Osteoblast (primary cell): Measurements from ENCODE around the gene CPS1. TPM values are rescaled to one million over a fixed set of nuclear protein-coding genes. Genes with fewer than 3 reads are reported as not detected.

Experiments used
- DNase-seq: peaks from one replicate; pipeline ENCODE4 v3.0.0; 2011; ENCODE audit warnings: low spot score, mixed read lengths; ENCODE audit not compliant: insufficient read length; ENCODE audit errors: missing footprints
- H2AFZ ChIP-seq: 2 replicates; pipeline ENCODE4 v1.6.0; 2011; ENCODE audit warnings: mild to moderate bottlenecking, low read length
- H3K27ac ChIP-seq: 2 replicates; pipeline ENCODE4 v1.5.1; 2011; ENCODE audit warnings: mild to moderate bottlenecking, low read depth, low read length, moderate library complexity
- H3K27me3 ChIP-seq: 2 replicates; pipeline ENCODE4 v1.6.0; 2012; ENCODE audit warnings: mild to moderate bottlenecking, control low read depth, inconsistent platforms, low read length, moderate library complexity; ENCODE audit not compliant: insufficient read depth
- H3K36me3 ChIP-seq: 2 replicates; pipeline ENCODE4 v1.5.1; 2011; ENCODE audit warnings: mild to moderate bottlenecking, low read length, control low read depth, moderate library complexity; ENCODE audit not compliant: insufficient read depth
- H3K4me1 ChIP-seq: 2 replicates; pipeline ENCODE4 v1.5.1; 2011; ENCODE audit warnings: mild to moderate bottlenecking, low read length, control low read depth, moderate library complexity; ENCODE audit not compliant: insufficient read depth
- H3K4me2 ChIP-seq: 2 replicates; pipeline ENCODE4 v1.6.0; 2011; ENCODE audit warnings: mild to moderate bottlenecking, low read length; ENCODE audit not compliant: insufficient read depth
- H3K4me3 ChIP-seq: fragments of 200-600 bp; sonication (generic); 3 replicates; pipeline ENCODE4 v1.5.1; 2012; ENCODE audit warnings: mild to moderate bottlenecking, low read length, inconsistent platforms; ENCODE audit not compliant: insufficient read depth
- H3K79me2 ChIP-seq: 2 replicates; pipeline ENCODE4 v1.6.0; 2012; ENCODE audit warnings: mild to moderate bottlenecking, low read length, control low read depth, inconsistent platforms; ENCODE audit not compliant: insufficient read depth
- H3K9me3 ChIP-seq: 2 replicates; pipeline ENCODE4 v1.5.1; 2011; ENCODE audit warnings: low read depth, low read length, control low read depth
- H4K20me1 ChIP-seq: 2 replicates; pipeline ENCODE4 v1.6.0; 2012; ENCODE audit warnings: mild to moderate bottlenecking, low read length, control low read depth; ENCODE audit not compliant: insufficient read depth
- total RNA-seq: library from RNA; depleted of rRNA; stranded (reverse); fragments of >200 nt; gene quantifications from 2 replicates; pipeline ENCODE4 v1.2.3, GENCODE V29; 2012
- TF ChIP-seq, protein P1 (sequence below): IDR thresholded peaks from 2 replicates; pipeline ENCODE4 v1.5.1; 2011; ENCODE audit warnings: mild to moderate bottlenecking, low read depth, low read length, moderate library complexity; ENCODE audit errors: extremely low read depth

CPS1 gene
- total RNA-seq, 1 donor, result 21.7 TPM

DNA sequence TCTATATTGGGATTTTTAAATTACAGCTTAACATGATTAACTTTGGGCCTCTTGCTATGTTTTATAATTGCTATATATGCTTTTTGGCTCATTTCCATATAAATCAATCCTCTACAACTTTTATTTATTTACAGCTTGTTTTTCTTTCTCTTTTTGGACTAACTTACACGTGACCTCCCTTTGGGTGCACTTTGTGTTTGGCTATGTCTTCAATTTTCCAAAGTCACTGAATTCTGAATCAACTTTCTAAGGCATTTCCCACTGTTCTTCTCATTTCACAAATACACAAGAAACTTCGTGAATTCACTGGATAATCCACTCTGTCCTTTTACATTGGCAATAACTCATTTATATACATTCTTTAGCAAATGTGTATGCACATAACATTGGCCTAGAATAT is 5.4 kb upstream of the CPS1 start:
- Histone ChIP-seq H2AFZ (no peak overlapping the region), H3K27ac (no peak overlapping the region), H3K79me2 (no peaks in the 10 kb centered on the region), H3K9me3 (no peaks in the 10 kb centered on the region), H3K4me2 (no peak overlapping the region), H3K4me3 (no peak overlapping the region), H3K36me3 (no peaks in the 10 kb centered on the region), H3K27me3 (no peaks in the 10 kb centered on the region), H3K4me1 (no peaks in the 10 kb centered on the region), H4K20me1 (no peaks in the 10 kb centered on the region)
- TF ChIP-seq, protein P1, sequence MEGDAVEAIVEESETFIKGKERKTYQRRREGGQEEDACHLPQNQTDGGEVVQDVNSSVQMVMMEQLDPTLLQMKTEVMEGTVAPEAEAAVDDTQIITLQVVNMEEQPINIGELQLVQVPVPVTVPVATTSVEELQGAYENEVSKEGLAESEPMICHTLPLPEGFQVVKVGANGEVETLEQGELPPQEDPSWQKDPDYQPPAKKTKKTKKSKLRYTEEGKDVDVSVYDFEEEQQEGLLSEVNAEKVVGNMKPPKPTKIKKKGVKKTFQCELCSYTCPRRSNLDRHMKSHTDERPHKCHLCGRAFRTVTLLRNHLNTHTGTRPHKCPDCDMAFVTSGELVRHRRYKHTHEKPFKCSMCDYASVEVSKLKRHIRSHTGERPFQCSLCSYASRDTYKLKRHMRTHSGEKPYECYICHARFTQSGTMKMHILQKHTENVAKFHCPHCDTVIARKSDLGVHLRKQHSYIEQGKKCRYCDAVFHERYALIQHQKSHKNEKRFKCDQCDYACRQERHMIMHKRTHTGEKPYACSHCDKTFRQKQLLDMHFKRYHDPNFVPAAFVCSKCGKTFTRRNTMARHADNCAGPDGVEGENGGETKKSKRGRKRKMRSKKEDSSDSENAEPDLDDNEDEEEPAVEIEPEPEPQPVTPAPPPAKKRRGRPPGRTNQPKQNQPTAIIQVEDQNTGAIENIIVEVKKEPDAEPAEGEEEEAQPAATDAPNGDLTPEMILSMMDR, result no peak
- no peak for DNase-seq

DNA sequence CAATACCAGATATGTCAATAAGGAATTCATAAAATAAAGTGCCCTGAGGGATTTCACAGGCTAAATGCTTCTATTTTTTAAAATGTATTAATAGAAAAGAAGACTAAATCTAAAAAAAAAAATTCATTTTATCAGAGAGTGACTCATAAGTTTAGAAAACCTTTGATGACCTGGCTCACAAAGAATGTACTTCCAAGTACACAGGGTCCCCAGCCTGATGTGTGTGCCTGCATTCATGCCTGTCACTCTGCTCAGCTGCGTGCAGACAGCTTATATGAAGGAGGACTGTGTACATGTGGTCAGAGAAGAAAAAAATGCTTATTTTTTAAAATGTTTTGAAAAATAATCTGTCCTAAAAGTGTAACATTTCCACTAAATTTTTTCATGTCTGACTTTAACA is 3.0 kb upstream of the CPS1 start:
- no peak overlapping the region for H3K27ac ChIP-seq
- H3K4me1 ChIP-seq, result no peaks in the 10 kb centered on the region
- H2AFZ ChIP-seq, result no peak overlapping the region
- TF ChIP-seq, protein P1, result no peak
- DNase-seq, result no peak
- no peak overlapping the region for H3K4me3 ChIP-seq
- H3K79me2 ChIP-seq, result no peaks in the 10 kb centered on the region
- no peaks in the 10 kb centered on the region for H3K36me3 ChIP-seq
- H3K4me2 ChIP-seq, result no peak overlapping the region
- H4K20me1 ChIP-seq, result no peaks in the 10 kb centered on the region
- H3K27me3 ChIP-seq, result no peaks in the 10 kb centered on the region
- no peaks in the 10 kb centered on the region for H3K9me3 ChIP-seq

DNA sequence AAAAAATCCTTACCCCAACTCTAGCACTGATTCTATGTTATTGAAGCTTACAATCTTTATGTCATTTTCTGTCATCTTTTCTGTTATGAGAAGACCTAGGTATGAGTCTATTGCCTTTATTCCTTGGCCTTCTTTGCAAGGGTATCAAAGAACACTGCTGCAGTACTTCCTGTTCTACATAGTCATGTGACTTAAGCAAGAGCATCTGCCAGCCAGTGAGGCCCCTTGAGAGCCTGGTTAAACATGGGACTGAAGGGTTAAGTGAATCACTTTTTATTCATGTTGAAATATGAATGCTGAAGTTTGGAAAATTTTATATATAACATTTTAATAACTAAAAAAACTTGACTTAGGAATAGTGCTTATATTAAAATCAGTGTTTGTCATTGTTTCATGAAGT is 844 bp upstream of the CPS1 start:
- no peaks in the 10 kb centered on the region for H3K9me3 ChIP-seq
- no peak overlapping the region for H3K4me3 ChIP-seq
- no peaks in the 10 kb centered on the region for H3K36me3 ChIP-seq
- H2AFZ ChIP-seq, result no peak overlapping the region
- DNase-seq, result no peak
- TF ChIP-seq, protein P1, result no peak
- H3K4me2 ChIP-seq, result no peak overlapping the region
- no peaks in the 10 kb centered on the region for H3K79me2 ChIP-seq
- H3K4me1 ChIP-seq, result no peaks in the 10 kb centered on the region
- H4K20me1 ChIP-seq, result no peaks in the 10 kb centered on the region
- H3K27me3 ChIP-seq, result no peaks in the 10 kb centered on the region
- H3K27ac ChIP-seq, result no peak overlapping the region

GRCh38 chr2:210557721-210558120 is 1.3 kb downstream of the CPS1 start:
- H3K4me2 ChIP-seq, result no peak overlapping the region
- no peak overlapping the region for H3K4me3 ChIP-seq
- H3K9me3 ChIP-seq, result no peaks in the 10 kb centered on the region
- H4K20me1 ChIP-seq, result no peaks in the 10 kb centered on the region
- TF ChIP-seq, protein P1, result no peak
- H3K36me3 ChIP-seq, result no peaks in the 10 kb centered on the region
- no peaks in the 10 kb centered on the region for H3K4me1 ChIP-seq
- no peaks in the 10 kb centered on the region for H3K27me3 ChIP-seq
- H3K27ac ChIP-seq, result no peak overlapping the region
- H3K79me2 ChIP-seq, result no peaks in the 10 kb centered on the region
- H2AFZ ChIP-seq, result no peak overlapping the region
- no peak for DNase-seq
